GM19395 (cell line): ENCODE data around the gene ARHGEF10L.

ENCODE experiments used
- ATAC-seq: cut with Tn5 transposase; IDR thresholded peaks from one replicate; pipeline ENCODE4 v1.9.1; 2021; ENCODE audit warnings: mild to moderate bottlenecking, moderate library complexity; ENCODE audit not compliant: unreplicated experiment

The ARHGEF10L gene

GRCh38 chr1:17588048-17588871, 48.8 kb downstream of the ARHGEF10L start:
- no peak for ATAC-seq

- no peak for ATAC-seq
Observed at GRCh38 chr1:17591814-17592430, 52.4 kb downstream of the ARHGEF10L start.

- ATAC-seq: no peak
Observed at GRCh38 chr1:17594026-17594425, 54.5 kb downstream of the ARHGEF10L start.

- no peak for ATAC-seq
Observed at GRCh38 chr1:17594690-17595601, 55.4 kb downstream of the ARHGEF10L start.

- ATAC-seq: no peak
Observed at GRCh38 chr1:17595602-17595925, 56.1 kb downstream of the ARHGEF10L start.

- no peak for ATAC-seq
Observed at GRCh38 chr1:17596186-17596585, 56.7 kb downstream of the ARHGEF10L start.

GRCh38 chr1:17596651-17597509, 57.4 kb downstream of the ARHGEF10L start:
- ATAC-seq: no peak

- no peak for ATAC-seq
Observed at GRCh38 chr1:17597651-17598050, 58.2 kb downstream of the ARHGEF10L start.

GRCh38 chr1:17598251-17598650, 58.8 kb downstream of the ARHGEF10L start:
- ATAC-seq: no peak

- ATAC-seq: no peak
Observed at GRCh38 chr1:17599291-17599953, 59.9 kb downstream of the ARHGEF10L start.

GRCh38 chr1:17599954-17600300, 60.4 kb downstream of the ARHGEF10L start:
- no peak for ATAC-seq

- ATAC-seq: no peak
Observed at GRCh38 chr1:17600321-17600720, 60.8 kb downstream of the ARHGEF10L start.

GRCh38 chr1:17601643-17602382, 62.3 kb downstream of the ARHGEF10L start:
- no peak for ATAC-seq

- ATAC-seq: no peak
Observed at GRCh38 chr1:17603091-17603841, 63.8 kb downstream of the ARHGEF10L start.

GRCh38 chr1:17605582-17606344, 66.3 kb downstream of the ARHGEF10L start:
- no peak for ATAC-seq

GRCh38 chr1:17606826-17607440, 67.4 kb downstream of the ARHGEF10L start:
- ATAC-seq: no peak
